K562 (cell line): ENCODE data around the gene IQCE.

ENCODE experiments used
- AFF4 ChIP-seq: sonication (generic); formaldehyde crosslinking; IDR thresholded peaks from 2 replicates; pipeline ENCODE4 v1.8.0; 2023; ENCODE audit warnings: mild to moderate bottlenecking, missing genetic modification reagents
- CC2D1A ChIP-seq: fragments of 450-650 bp; IDR thresholded peaks from 2 replicates; pipeline ENCODE4 v1.6.1; 2017; ENCODE audit warnings: mild to moderate bottlenecking
- DACH1 ChIP-seq: fragments of 450-650 bp; IDR thresholded peaks from 2 replicates; pipeline ENCODE4 v1.6.1; 2018; ENCODE audit not compliant: partially characterized antibody
- IRF1 ChIP-seq: sonication (generic); formaldehyde crosslinking; IDR thresholded peaks from 2 replicates; pipeline ENCODE4 v1.8.0; 2022; ENCODE audit warnings: missing genetic modification reagents, mild to moderate bottlenecking, borderline replicate concordance
- POLR2A ChIP-seq: fragments of 450-650 bp; conservative IDR thresholded peaks from 2 replicates; pipeline ENCODE4 v1.6.1; 2016
- RFX5 ChIP-seq: IDR thresholded peaks from 2 replicates; pipeline ENCODE4 v1.6.1; 2011; ENCODE audit warnings: low read depth, mild to moderate bottlenecking, improper control_type of control experiment, low read length
- ZNF561 ChIP-seq: fragments of 450-650 bp; formaldehyde crosslinking; conservative IDR thresholded peaks from 2 replicates; pipeline ENCODE4 v1.4.0; 2020; ENCODE audit warnings: mild to moderate bottlenecking, moderate library complexity

DNA sequence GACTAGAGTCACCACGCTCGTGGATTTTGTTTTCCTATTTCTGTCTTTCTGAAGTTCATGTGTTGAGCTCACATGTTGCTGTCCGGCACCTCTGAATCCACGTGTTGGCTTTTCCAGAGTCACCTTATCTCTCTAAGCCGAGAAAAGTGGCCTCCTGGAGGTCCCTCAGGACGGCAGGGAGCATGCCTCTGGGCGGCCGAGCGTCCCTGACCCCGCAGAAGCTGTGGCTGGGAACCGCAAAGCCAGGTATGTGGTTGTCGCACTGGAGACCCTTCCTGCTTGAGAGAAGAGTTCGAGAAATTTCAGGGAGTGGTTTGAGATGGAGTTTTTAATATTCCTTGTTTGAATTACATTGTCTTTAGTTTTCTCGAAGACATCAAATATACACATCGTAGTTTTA is 12.6 kb downstream of the IQCE start:
- TF ChIP-seq CC2D1A (no peak), RFX5 (no peak), IRF1 (CRISPR knock-in tag) (no peak), POLR2A (no peak), DACH1 (no peak), ZNF561 (CRISPR knock-in tag) (no peak), AFF4 (CRISPR knock-in tag) (no peak)
